H1 (cell line): ENCODE data around the gene GNG7. TPM values are rescaled to one million over a fixed set of nuclear protein-coding genes. Genes with fewer than 3 reads are reported as not detected.

Experiments used
- SIX5 ChIP-seq: IDR thresholded peaks from 2 replicates; pipeline ENCODE4 v1.6.1; 2011; ENCODE audit warnings: mild to moderate bottlenecking, low read depth, low read length
- TBP ChIP-seq: IDR thresholded peaks from 2 replicates; pipeline ENCODE4 v1.6.1; 2011; ENCODE audit warnings: low read depth, low read length, improper control_type of control experiment
- polyA plus RNA-seq, 7 experiments: library from polyadenylated mRNA; depleted of rRNA in 3 of 7; stranded (reverse) in 5 of 7; unstranded in 2 of 7; fragments of >200 nt in 5 of 7; fragments of 200-250 nt in 2 of 7; gene quantifications; 1 replicate in 5 of 7; 2 replicates in 1 of 7; 4 replicates in 1 of 7; pipeline versions ENCODE4 v1.2.1 to v1.2.3, GENCODE V29; 2011 to 2013; ENCODE audit warnings: missing spikeins in 2 of 7, mixed read lengths in 2 of 7
- total RNA-seq: library from RNA; stranded (reverse); fragmentation: NEBNext Ultra II Directional; extraction: Animal tissue kit (Norgen Biotek cat#: 25700); gene quantifications from 2 replicates; pipeline ENCODE4 v1.2.1, GENCODE V29; 2021

The GNG7 gene
- total and polyA plus RNA-seq, 2 of the 8 experiments (the other 6 are each of a cell fraction or from before 2014, with no cell fraction given): 2.8 to 7.8 TPM

DNA sequence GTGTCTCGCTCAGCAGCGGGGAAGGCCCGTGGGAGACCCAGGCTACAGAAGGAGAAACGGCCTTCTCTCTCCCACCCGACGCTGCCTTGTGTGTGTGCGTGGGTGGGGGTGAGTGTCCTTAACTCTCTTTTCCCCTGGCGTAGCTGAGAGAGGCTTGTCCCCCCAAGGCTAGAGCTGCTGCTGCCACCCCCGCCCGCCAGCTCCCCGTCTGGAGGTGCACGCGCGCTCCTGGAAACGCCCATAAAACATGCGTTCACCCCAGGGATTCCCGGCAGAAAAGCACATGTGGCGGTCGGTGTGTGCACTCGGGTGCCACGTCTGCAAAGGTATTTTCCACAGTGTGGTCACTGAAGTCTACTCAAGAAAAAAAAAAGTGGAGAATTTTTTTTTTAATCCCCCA is 190.5 kb downstream of the GNG7 start (continued):
- no peak for TF ChIP-seq TBP
- TF ChIP-seq SIX5: no peak
